Measurements from ENCODE around the gene ARHGAP24.
"Not testable (repeated sequence)": the region's sequence is repeated elsewhere in the genome, so short reads cannot be mapped to it uniquely, and the experiment has no call there.

GRCh38 chr4:85839981-85840451 is 365.1 kb downstream of the ARHGAP24 start:
- TF ChIP-seq POLR2A, CTCF (IDR thresholded peaks at IDR 0.05): not testable (repeated sequence)

Data from ovary (tissue), 3 donors.